DND-41 (cell line): ENCODE data around the gene C14orf93.
A peak's percentile ranks its signal among the peaks of the same experiment; 100 is the strongest.
"Not testable (repeated sequence)": the region's sequence is repeated elsewhere in the genome, so short reads cannot be mapped to it uniquely, and the experiment has no call there.

Experiments
- ATAC-seq: fragments of 200-7000 bp; cut with Tn5 transposase; 3 replicates; pipeline ENCODE4 v1.9.1; 2021; ENCODE audit warnings: low read depth; ENCODE audit not compliant: insufficient read depth
- DNase-seq: peaks from one replicate; pipeline ENCODE4 v3.0.0-alpha.2; 2020
- H2AFZ ChIP-seq: 2 replicates; pipeline ENCODE4 v1.6.0; 2012; ENCODE audit warnings: low read depth, low read length
- H3K27ac ChIP-seq: 2 replicates; pipeline ENCODE4 v1.5.1; 2012; ENCODE audit warnings: low read length, inconsistent platforms
- H3K27me3 ChIP-seq: fragments of 200-600 bp; sonication (generic); 2 replicates; pipeline ENCODE4 v1.6.0; 2012; ENCODE audit warnings: low read length, mild to moderate bottlenecking, inconsistent platforms; ENCODE audit not compliant: insufficient read depth, poor library complexity
- H3K36me3 ChIP-seq: 2 replicates; pipeline ENCODE4 v1.5.1; 2012; ENCODE audit warnings: low read length, inconsistent platforms; ENCODE audit not compliant: insufficient read depth
- H3K4me1 ChIP-seq: 2 replicates; pipeline ENCODE4 v1.5.1; 2012; ENCODE audit warnings: mild to moderate bottlenecking, low read length; ENCODE audit not compliant: insufficient read depth
- H3K4me2 ChIP-seq: 2 replicates; pipeline ENCODE4 v1.6.0; 2012; ENCODE audit warnings: mild to moderate bottlenecking, moderate library complexity, low read length, inconsistent platforms; ENCODE audit not compliant: insufficient read depth
- H3K4me3 ChIP-seq, 2 experiments: fragments of 200-600 bp in 1 of 2; shearing (Covaris generic) in 1 of 2; 2 replicates each; pipeline ENCODE4 v1.5.1; 2012 to 2016; ENCODE audit warnings: inconsistent platforms in 2 of 2, low read length in 2 of 2, mild to moderate bottlenecking in 2 of 2, low read depth in 1 of 2, moderate library complexity in 1 of 2
- H3K79me2 ChIP-seq: 2 replicates; pipeline ENCODE4 v1.6.0; 2012; ENCODE audit warnings: low read length, inconsistent platforms; ENCODE audit not compliant: insufficient read depth
- H3K9ac ChIP-seq: 2 replicates; pipeline ENCODE4 v1.6.0; 2012; ENCODE audit warnings: low read depth, mild to moderate bottlenecking, inconsistent platforms, low read length, moderate library complexity
- H3K9me3 ChIP-seq: 2 replicates; pipeline ENCODE4 v1.5.1; 2012; ENCODE audit warnings: low read length, moderate library complexity, mild to moderate bottlenecking, inconsistent platforms; ENCODE audit not compliant: insufficient read depth, severe bottlenecking
- H4K20me1 ChIP-seq: 2 replicates; pipeline ENCODE4 v1.6.0; 2012; ENCODE audit warnings: low read length; ENCODE audit not compliant: insufficient read depth
- CTCF ChIP-seq: IDR thresholded peaks from 2 replicates; pipeline ENCODE4 v1.5.1; 2012; ENCODE audit warnings: borderline replicate concordance, low read length, moderate library complexity, mild to moderate bottlenecking; ENCODE audit not compliant: poor library complexity, severe bottlenecking; ENCODE audit errors: extremely low read depth
- EZH2 ChIP-seq: IDR thresholded peaks from 3 replicates; pipeline ENCODE4 v1.6.1; 2012; ENCODE audit warnings: borderline replicate concordance, low read depth, mild to moderate bottlenecking, moderate library complexity, low read length, inconsistent platforms; ENCODE audit not compliant: severe bottlenecking

The C14orf93 gene

GRCh38 chr14:22955702-22956569 lies 54.0 kb downstream of the C14orf93 start:
- H2AFZ ChIP-seq: peak overlapping the region; percentile 99

GRCh38 chr14:22952418-22952817 lies 57.5 kb downstream of the C14orf93 start:
- peaks cover 44% of the 10 kb centered on the region for H3K36me3 ChIP-seq
- ATAC-seq: no peak
- no peak for TF ChIP-seq EZH2
- no peak for TF ChIP-seq CTCF

More at GRCh38 chr14:22955702-22956569, 54.0 kb downstream of the C14orf93 start:
- Histone ChIP-seq H3K79me2 (peaks cover 11% of the 10 kb centered on the region), H3K27me3 (no peaks in the 10 kb centered on the region), H3K36me3 (peaks cover 19% of the 10 kb centered on the region), H3K4me3 (peak overlapping the region; percentile 86 to 98), H3K9me3 (no peaks in the 10 kb centered on the region), H3K9ac (peak overlapping the region; percentile 99), H3K4me2 (peak overlapping the region; percentile 79), H4K20me1 (no peaks in the 10 kb centered on the region), H3K27ac (peak overlapping the region; percentile 93), H3K4me1 (peaks cover 25% of the 10 kb centered on the region)
- DNase-seq: no peak
- TF ChIP-seq EZH2 (no peak), CTCF (no peak)
- no peak for ATAC-seq

GRCh38 chr14:22951795-22952194 lies 58.1 kb downstream of the C14orf93 start:
- not testable (repeated sequence) for H3K4me2 ChIP-seq, H4K20me1 ChIP-seq, H3K9ac ChIP-seq, DNase-seq, H3K27me3 ChIP-seq, H3K9me3 ChIP-seq, H2AFZ ChIP-seq, H3K79me2 ChIP-seq, ATAC-seq, H3K27ac ChIP-seq, H3K4me3 ChIP-seq
- Histone ChIP-seq H3K4me1 (peaks cover 15% of the 10 kb centered on the region), H3K36me3 (peaks cover 50% of the 10 kb centered on the region)

More at GRCh38 chr14:22952418-22952817, 57.5 kb downstream of the C14orf93 start:
- no peaks in the 10 kb centered on the region for H4K20me1 ChIP-seq
- no peak overlapping the region for H3K27ac ChIP-seq
- DNase-seq: no peak
- no peak overlapping the region for H3K9ac ChIP-seq
- no peak overlapping the region for H3K4me2 ChIP-seq
- H3K79me2 ChIP-seq: peaks cover 11% of the 10 kb centered on the region
- no peak overlapping the region for H2AFZ ChIP-seq
- no peak overlapping the region for H3K4me3 ChIP-seq
- peaks cover 19% of the 10 kb centered on the region for H3K4me1 ChIP-seq
- H3K27me3 ChIP-seq: no peaks in the 10 kb centered on the region
- no peaks in the 10 kb centered on the region for H3K9me3 ChIP-seq

- no peaks in the 10 kb centered on the region for H4K20me1 ChIP-seq
- no peaks in the 10 kb centered on the region for H3K27me3 ChIP-seq
- H3K79me2 ChIP-seq: no peaks in the 10 kb centered on the region
- H3K4me3 ChIP-seq: no peak overlapping the region
- no peak overlapping the region for H3K4me2 ChIP-seq
- no peak overlapping the region for H3K9ac ChIP-seq
- no peak for DNase-seq
- H3K27ac ChIP-seq: no peak overlapping the region
- H3K36me3 ChIP-seq: peaks cover 54% of the 10 kb centered on the region
- H2AFZ ChIP-seq: no peak overlapping the region
- no peak for TF ChIP-seq CTCF
- TF ChIP-seq EZH2: no peak
- H3K9me3 ChIP-seq: no peaks in the 10 kb centered on the region
- ATAC-seq: no peak
- H3K4me1 ChIP-seq: no peaks in the 10 kb centered on the region
Observed at GRCh38 chr14:22945642-22946041, 64.3 kb downstream of the C14orf93 start.
